HepG2 (cell line): ENCODE measurements around the gene ENTPD6. TPM values are rescaled to one million over a fixed set of nuclear protein-coding genes. Genes with fewer than 3 reads are reported as not detected.

ENCODE experiments used
- BRF2 ChIP-seq: sonication (generic); formaldehyde crosslinking; IDR thresholded peaks from 2 replicates; pipeline ENCODE4 v1.8.1; 2022; ENCODE audit warnings: mild to moderate bottlenecking, missing genetic modification reagents
- DMAP1 ChIP-seq: IDR thresholded peaks from 2 replicates; pipeline ENCODE4 v1.6.1; 2016
- E2F5 ChIP-seq: sonication (generic); formaldehyde crosslinking; conservative IDR thresholded peaks from 2 replicates; pipeline ENCODE4 v1.4.0; 2020; ENCODE audit warnings: missing genetic modification reagents
- FUBP1 ChIP-seq: sonication (generic); formaldehyde crosslinking; IDR thresholded peaks from 2 replicates; pipeline ENCODE4 v1.5.1; 2020; ENCODE audit warnings: missing genetic modification reagents, mild to moderate bottlenecking, borderline replicate concordance
- JDP2 ChIP-seq: sonication (generic); formaldehyde crosslinking; IDR thresholded peaks from 2 replicates; pipeline ENCODE4 v1.8.1; 2022; ENCODE audit warnings: missing genetic modification reagents, borderline replicate concordance
- MAFF ChIP-seq: IDR thresholded peaks from 2 replicates; pipeline ENCODE4 v1.6.1; 2011; ENCODE audit warnings: low read depth, low read length, improper control_type of control experiment
- NAIF1 ChIP-seq: sonication (generic); formaldehyde crosslinking; IDR thresholded peaks from 2 replicates; pipeline ENCODE4 v1.5.0; 2020; ENCODE audit warnings: mild to moderate bottlenecking, missing genetic modification reagents, borderline replicate concordance
- SPEN ChIP-seq: sonication (generic); formaldehyde crosslinking; IDR thresholded peaks from 2 replicates; pipeline ENCODE4 v1.5.1; 2020; ENCODE audit warnings: low read depth, mild to moderate bottlenecking, missing genetic modification reagents
- ZBTB25 ChIP-seq: IDR thresholded peaks from 2 replicates; pipeline ENCODE4 v1.6.1; 2018; ENCODE audit warnings: missing genetic modification reagents
- ZFX ChIP-seq: sonication (generic); formaldehyde crosslinking; IDR thresholded peaks from 2 replicates; pipeline ENCODE4 v1.4.0; 2020; ENCODE audit warnings: mild to moderate bottlenecking, low read depth, missing genetic modification reagents, moderate library complexity
- ZFYVE20 ChIP-seq: sonication (generic); formaldehyde crosslinking; IDR thresholded peaks from 2 replicates; pipeline ENCODE4 v1.8.0; 2023; ENCODE audit warnings: low read depth, mild to moderate bottlenecking, moderate library complexity, missing genetic modification reagents, borderline replicate concordance
- ZNF143 ChIP-seq: sonication (generic); formaldehyde crosslinking; IDR thresholded peaks from 2 replicates; pipeline ENCODE4 v1.4.0; 2020; ENCODE audit warnings: missing genetic modification reagents
- ZNF558 ChIP-seq: sonication (generic); formaldehyde crosslinking; IDR thresholded peaks from 2 replicates; pipeline ENCODE4 v1.9.0; 2022; ENCODE audit warnings: mild to moderate bottlenecking, missing genetic modification reagents, borderline replicate concordance
- ZNF570 ChIP-seq: sonication (generic); formaldehyde crosslinking; IDR thresholded peaks from 2 replicates; pipeline ENCODE4 v1.4.0; 2020; ENCODE audit warnings: mild to moderate bottlenecking, missing genetic modification reagents, borderline replicate concordance
- ZNF737 ChIP-seq: sonication (generic); formaldehyde crosslinking; IDR thresholded peaks from 2 replicates; pipeline ENCODE4 v1.5.0; 2020; ENCODE audit warnings: missing genetic modification reagents, mild to moderate bottlenecking, borderline replicate concordance
- polyA plus RNA-seq, 8 experiments: library from polyadenylated mRNA; depleted of rRNA in 3 of 8; stranded (reverse) in 7 of 8; unstranded in 1 of 8; fragments of >200 nt; fragmentation: Illumina TruSeq in 4 of 8; extraction: Trizol in 4 of 8; gene quantifications; 2 replicates each; pipeline versions ENCODE4 v1.2.1 to v1.2.3, GENCODE V29; 2011 to 2016; ENCODE audit warnings: low read depth in 4 of 8, missing spikeins in 1 of 8, mixed read lengths in 1 of 8; ENCODE audit not compliant: insufficient read depth in 1 of 8
- total RNA-seq, 5 experiments: library from RNA; depleted of rRNA; stranded (reverse); fragments of >200 nt; fragmentation: Illumina TruSeq; extraction: Trizol; gene quantifications; 2 replicates each; pipeline ENCODE4 v1.2.3, GENCODE V29; 2016; ENCODE audit warnings: low read depth in 1 of 5
- TF ChIP-seq, protein P1 (sequence below): sonication (generic); formaldehyde crosslinking; IDR thresholded peaks from 2 replicates; pipeline ENCODE4 v1.4.0; 2020; ENCODE audit warnings: mild to moderate bottlenecking, missing genetic modification reagents
- TF ChIP-seq, protein P2 (sequence below): sonication (generic); formaldehyde crosslinking; IDR thresholded peaks from 2 replicates; pipeline ENCODE4 v1.8.1; 2023; ENCODE audit warnings: mild to moderate bottlenecking, moderate library complexity, missing genetic modification reagents
- TF ChIP-seq, protein P3 (sequence below): sonication (generic); formaldehyde crosslinking; IDR thresholded peaks from 2 replicates; pipeline ENCODE4 v1.5.0; 2020; ENCODE audit warnings: missing genetic modification reagents, mild to moderate bottlenecking, borderline replicate concordance

ENTPD6 gene
- total and polyA plus RNA-seq, 2 of the 13 experiments (the other 11 are each of a cell fraction or from before 2014, with no cell fraction given), result 164 to 172 TPM

GRCh38 chr20:25195014-25195961 is at the start of gene ENTPD6 (continued):
- peak; percentile 56; the same call in 1 of the 2 replicates for TF ChIP-seq BRF2
- no peak for TF ChIP-seq ZFYVE20
- TF ChIP-seq ZNF143 (CRISPR knock-in tag), result no peak; the same call in none of the 2 replicates
- TF ChIP-seq, protein P1, sequence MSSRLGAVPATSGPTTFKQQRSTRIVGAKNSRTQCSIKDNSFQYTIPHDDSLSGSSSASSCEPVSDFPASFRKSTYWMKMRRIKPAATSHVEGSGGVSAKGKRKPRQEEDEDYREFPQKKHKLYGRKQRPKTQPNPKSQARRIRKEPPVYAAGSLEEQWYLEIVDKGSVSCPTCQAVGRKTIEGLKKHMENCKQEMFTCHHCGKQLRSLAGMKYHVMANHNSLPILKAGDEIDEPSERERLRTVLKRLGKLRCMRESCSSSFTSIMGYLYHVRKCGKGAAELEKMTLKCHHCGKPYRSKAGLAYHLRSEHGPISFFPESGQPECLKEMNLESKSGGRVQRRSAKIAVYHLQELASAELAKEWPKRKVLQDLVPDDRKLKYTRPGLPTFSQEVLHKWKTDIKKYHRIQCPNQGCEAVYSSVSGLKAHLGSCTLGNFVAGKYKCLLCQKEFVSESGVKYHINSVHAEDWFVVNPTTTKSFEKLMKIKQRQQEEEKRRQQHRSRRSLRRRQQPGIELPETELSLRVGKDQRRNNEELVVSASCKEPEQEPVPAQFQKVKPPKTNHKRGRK (CRISPR knock-in tag), result 0 out of 2 replicates have a peak, but pooled peaks have one; percentile 40
- no peak; the same call in 1 of the 2 replicates for TF ChIP-seq NAIF1
- TF ChIP-seq, protein P2, sequence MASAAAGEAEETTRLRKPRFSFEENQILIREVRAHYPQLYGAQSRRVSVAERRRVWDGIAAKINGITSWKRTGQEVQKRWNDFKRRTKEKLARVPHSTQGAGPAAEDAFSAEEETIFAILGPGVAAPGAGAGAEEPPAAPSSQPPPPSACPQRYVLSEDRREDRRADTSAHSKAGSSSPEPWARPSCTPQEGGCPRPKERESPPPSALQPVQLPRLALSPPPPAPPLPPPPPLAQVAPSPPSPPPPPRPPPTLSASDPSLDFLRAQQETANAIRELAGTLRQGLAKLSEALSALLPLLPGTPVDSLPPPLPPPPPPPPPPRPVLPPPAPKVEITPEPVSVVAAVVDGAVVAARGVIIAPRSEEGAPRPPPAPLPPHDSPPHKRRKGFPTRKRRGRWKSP (CRISPR knock-in tag), result peak; percentile 66; the same call in 1 of the 2 replicates
- TF ChIP-seq JDP2 (CRISPR knock-in tag), result no peak
- TF ChIP-seq DMAP1 (CRISPR knock-in tag), result peak; percentile 92
- TF ChIP-seq E2F5 (CRISPR knock-in tag), result no peak; the same call in 1 of the 2 replicates
- TF ChIP-seq SPEN (CRISPR knock-in tag), result peak; percentile 96
- TF ChIP-seq, protein P3, sequence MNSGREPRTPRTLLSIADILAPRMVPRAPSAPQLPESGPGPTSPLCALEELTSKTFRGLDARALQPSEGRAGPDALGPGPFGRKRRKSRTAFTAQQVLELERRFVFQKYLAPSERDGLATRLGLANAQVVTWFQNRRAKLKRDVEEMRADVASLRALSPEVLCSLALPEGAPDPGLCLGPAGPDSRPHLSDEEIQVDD, result peak; percentile 67; the same call in 1 of the 2 replicates
- peak; percentile 97 for TF ChIP-seq ZFX (CRISPR knock-in tag)
- TF ChIP-seq ZBTB25 (CRISPR knock-in tag), result no peak; the same call in 1 of the 2 replicates
- peak; percentile 77; the same call in 1 of the 2 replicates for TF ChIP-seq ZNF570 (CRISPR knock-in tag)
- peak; percentile 83; the same call in 1 of the 2 replicates for TF ChIP-seq ZNF558 (CRISPR knock-in tag)
- 0 out of 2 replicates have a peak, but pooled peaks have one; percentile 16 for TF ChIP-seq FUBP1 (CRISPR knock-in tag)
- no peak for TF ChIP-seq ZNF737 (CRISPR knock-in tag)
- TF ChIP-seq MAFF, result peak; percentile 13; the same call in 1 of the 2 replicates
